Measurements from ENCODE around the gene ACRBP. TPM values are rescaled to one million over a fixed set of nuclear protein-coding genes. Genes with fewer than 3 reads are reported as not detected.

ACRBP gene
- total and polyA plus RNA-seq, 12 donors = 0.25 to 4.1 (median 0.43) TPM; not detected in 1

- intact Hi-C loops (cut with DNase I) = loop anchor here in 2 of 10 donors (5.0 to 10.0 kb wide), 3 partner anchors 36 to 156 kb away; no protein-coding TSS in a partner anchor
- H3K9me3 ChIP-seq = no peaks in the 10 kb centered on the region
- 77 to 83% methylated on average over 29 of the region's 29 CpGs for WGBS, 2 donors
- DNase-seq (no peak), ATAC-seq (peak in 1 of 8 donors; percentile 4)
- TF ChIP-seq CTCF (IDR thresholded peaks at IDR 0.05) = no peak
- peak overlapping the region in 8 of 10 donors; percentile 4 to 33 (median 30) for H3K4me3 ChIP-seq
- H3K27me3 ChIP-seq = peaks cover 0 to 14% (median 0%) of the 10 kb centered on the region in 7 donors
- peaks cover 0 to 18% (median 8%) of the 10 kb centered on the region in 9 donors for H3K4me1 ChIP-seq
- H3K27ac ChIP-seq = no peak overlapping the region
- H3K36me3 ChIP-seq = peaks cover 0 to 14% (median 0%) of the 10 kb centered on the region in 9 donors
These were observed 26.4 kb downstream of the ACRBP start for GRCh38 chr12:6620885-6621274.

GRCh38 chr12:6620137-6620884 is 26.9 kb downstream of the ACRBP start:
- Histone ChIP-seq H3K36me3 (peaks cover 0 to 14% (median 0%) of the 10 kb centered on the region in 9 donors), H3K4me1 (peaks cover 0 to 18% (median 8%) of the 10 kb centered on the region in 9 donors), H3K27ac (no peak overlapping the region), H3K27me3 (peaks cover 0 to 14% (median 0%) of the 10 kb centered on the region in 7 donors), H3K9me3 (no peaks in the 10 kb centered on the region), H3K4me3 (peak overlapping the region in 8 of 10 donors; percentile 4 to 33 (median 30))
- TF ChIP-seq CTCF (IDR thresholded peaks at IDR 0.05) = peak; percentile 24 to 74 (median 55)
- intact Hi-C loops (cut with DNase I) = loop anchor here in 2 of 10 donors (5.0 to 10.0 kb wide), 3 partner anchors 37 to 157 kb away; no protein-coding TSS in a partner anchor
- peak in 5 of 8 donors; percentile 18 to 57 (median 40) for ATAC-seq
- DNase-seq = peak in 1 of 2 donors; percentile 72
- WGBS, 2 donors = 23 to 30% methylated on average over 88 of the region's 88 CpGs

- Histone ChIP-seq H3K36me3 (peaks cover 0 to 14% (median 0%) of the 10 kb centered on the region in 9 donors), H3K27ac (peak overlapping the region in 2 of 10 donors; percentile 26 to 31), H3K27me3 (peaks cover 0 to 14% (median 0%) of the 10 kb centered on the region in 7 donors), H3K4me3 (no peak overlapping the region), H3K4me1 (peaks cover 0 to 28% (median 8%) of the 10 kb centered on the region in 9 donors), H3K9me3 (no peaks in the 10 kb centered on the region)
- intact Hi-C loops (cut with DNase I) = loop anchor here in 9 of 10 donors (5.0 to 10.0 kb wide), 8 partner anchors 34 to 209 kb away; partner anchors contain the start of genes P3H3 (in 6 of the 9), ZNF384 (in 6 of the 9), ING4 (in 4 of the 9) and GPR162 (in 2 of the 9)
- DNase-seq = no peak
- WGBS, 2 donors = 71 to 87% methylated on average over 5 of the region's 5 CpGs
- no peak for ATAC-seq
- no peak for TF ChIP-seq CTCF (IDR thresholded peaks at IDR 0.05)
These were observed 28.6 kb downstream of the ACRBP start for GRCh38 chr12:6618483-6619225.

GRCh38 chr12:6615802-6616201 is 31.4 kb downstream of the ACRBP start:
- ATAC-seq (no peak), DNase-seq (no peak)
- Histone ChIP-seq H3K4me3 (no peak overlapping the region), H3K36me3 (peaks cover 0 to 12% (median 0%) of the 10 kb centered on the region in 9 donors), H3K4me1 (peaks cover 16 to 51% (median 26%) of the 10 kb centered on the region in 9 donors), H3K27ac (peak overlapping the region in 3 of 10 donors; percentile 20 to 26 (median 22)), H3K27me3 (peaks cover 0 to 13% (median 0%) of the 10 kb centered on the region in 7 donors), H3K9me3 (no peaks in the 10 kb centered on the region)
- TF ChIP-seq CTCF (IDR thresholded peaks at IDR 0.05) = no peak
- WGBS, 2 donors = 46 to 53% methylated on average over 3 of the region's 3 CpGs
- intact Hi-C loops (cut with DNase I) = loop anchor here in 9 of 10 donors (2.0 to 10.0 kb wide), 9 partner anchors 36 to 211 kb away; partner anchors contain the start of genes ZNF384 (in 7 of the 9), P3H3 (in 6 of the 9), ING4 (in 4 of the 9) and GPR162 (in 2 of the 9)

Measured in heart right ventricle (tissue), 16 donors.